OCI-LY3 (cell line): Measurements from ENCODE around the gene SRPK3.

ENCODE experiments used
- H2AFZ ChIP-seq: fragments of 200-600, 300-600 bp; shearing (Covaris generic); 2 replicates; pipeline ENCODE4 v1.6.0; 2014; ENCODE audit warnings: antibody characterized with exemption, low read depth, low read length
- H3K27ac ChIP-seq: fragments of 200-600, 300-600 bp; sonication (generic); 2 replicates; pipeline ENCODE4 v1.5.1; 2014; ENCODE audit warnings: mild to moderate bottlenecking, low read length, moderate library complexity, mixed read lengths
- H3K27me3 ChIP-seq: fragments of 200-600, 300-600 bp; sonication (generic); 2 replicates; pipeline ENCODE4 v1.6.1; 2014; ENCODE audit warnings: low read depth, low read length, mixed read lengths
- H3K36me3 ChIP-seq: fragments of 200-600, 300-600 bp; sonication (generic); replicated peaks from 2 replicates; pipeline ENCODE3; 2014; ENCODE audit warnings: low read depth, low read length, mixed read lengths
- H3K4me1 ChIP-seq: fragments of 300-600, 200-600 bp; sonication (generic); 2 replicates; pipeline ENCODE4 v1.6.1; 2014; ENCODE audit warnings: low read length, mixed read lengths
- H3K4me2 ChIP-seq: fragments of 200-600, 300-600 bp; sonication (generic); 2 replicates; pipeline ENCODE4 v1.6.1; 2014; ENCODE audit warnings: low read length, mixed read lengths
- H3K4me3 ChIP-seq: fragments of 300-600, 200-600 bp; sonication (generic); 2 replicates; pipeline ENCODE4 v1.5.1; 2014; ENCODE audit warnings: antibody characterized with exemption, mild to moderate bottlenecking, low read length, moderate library complexity
- H3K79me2 ChIP-seq: fragments of 300-600, 200-600 bp; shearing (Covaris generic); 2 replicates; pipeline ENCODE4 v1.6.1; 2014; ENCODE audit warnings: mild to moderate bottlenecking, low read length, mixed read lengths
- H3K9ac ChIP-seq: fragments of 300-600, 200-600 bp; shearing (Covaris generic); 2 replicates; pipeline ENCODE4 v1.6.0; 2014; ENCODE audit warnings: mild to moderate bottlenecking, low read length, moderate library complexity
- H3K9me3 ChIP-seq: fragments of 200-600, 300-600 bp; shearing (Covaris generic); 2 replicates; pipeline ENCODE4 v1.6.1; 2014; ENCODE audit warnings: low read length, mixed read lengths; ENCODE audit not compliant: insufficient read depth
- H4K20me1 ChIP-seq: fragments of 200-600, 300-600 bp; sonication (generic); 2 replicates; pipeline ENCODE4 v1.6.1; 2016; ENCODE audit warnings: low read length, mixed read lengths; ENCODE audit not compliant: insufficient read depth
- EZH2phosphoT487 ChIP-seq: fragments of 200-600 bp; shearing (Covaris generic); IDR thresholded peaks from 2 replicates; pipeline ENCODE4 v1.6.1; 2018; ENCODE audit warnings: antibody characterized with exemption, mixed run types, low read depth
- TF ChIP-seq, protein P1 (sequence below): fragments of 200-600, 300-600 bp; sonication (generic); IDR thresholded peaks from 2 replicates; pipeline ENCODE4 v1.5.1; 2014; ENCODE audit warnings: antibody characterized with exemption, low read length, low read depth

SRPK3 gene, protein sequence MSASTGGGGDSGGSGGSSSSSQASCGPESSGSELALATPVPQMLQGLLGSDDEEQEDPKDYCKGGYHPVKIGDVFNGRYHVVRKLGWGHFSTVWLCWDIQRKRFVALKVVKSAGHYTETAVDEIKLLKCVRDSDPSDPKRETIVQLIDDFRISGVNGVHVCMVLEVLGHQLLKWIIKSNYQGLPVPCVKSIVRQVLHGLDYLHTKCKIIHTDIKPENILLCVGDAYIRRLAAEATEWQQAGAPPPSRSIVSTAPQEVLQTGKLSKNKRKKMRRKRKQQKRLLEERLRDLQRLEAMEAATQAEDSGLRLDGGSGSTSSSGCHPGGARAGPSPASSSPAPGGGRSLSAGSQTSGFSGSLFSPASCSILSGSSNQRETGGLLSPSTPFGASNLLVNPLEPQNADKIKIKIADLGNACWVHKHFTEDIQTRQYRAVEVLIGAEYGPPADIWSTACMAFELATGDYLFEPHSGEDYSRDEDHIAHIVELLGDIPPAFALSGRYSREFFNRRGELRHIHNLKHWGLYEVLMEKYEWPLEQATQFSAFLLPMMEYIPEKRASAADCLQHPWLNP

DNA sequence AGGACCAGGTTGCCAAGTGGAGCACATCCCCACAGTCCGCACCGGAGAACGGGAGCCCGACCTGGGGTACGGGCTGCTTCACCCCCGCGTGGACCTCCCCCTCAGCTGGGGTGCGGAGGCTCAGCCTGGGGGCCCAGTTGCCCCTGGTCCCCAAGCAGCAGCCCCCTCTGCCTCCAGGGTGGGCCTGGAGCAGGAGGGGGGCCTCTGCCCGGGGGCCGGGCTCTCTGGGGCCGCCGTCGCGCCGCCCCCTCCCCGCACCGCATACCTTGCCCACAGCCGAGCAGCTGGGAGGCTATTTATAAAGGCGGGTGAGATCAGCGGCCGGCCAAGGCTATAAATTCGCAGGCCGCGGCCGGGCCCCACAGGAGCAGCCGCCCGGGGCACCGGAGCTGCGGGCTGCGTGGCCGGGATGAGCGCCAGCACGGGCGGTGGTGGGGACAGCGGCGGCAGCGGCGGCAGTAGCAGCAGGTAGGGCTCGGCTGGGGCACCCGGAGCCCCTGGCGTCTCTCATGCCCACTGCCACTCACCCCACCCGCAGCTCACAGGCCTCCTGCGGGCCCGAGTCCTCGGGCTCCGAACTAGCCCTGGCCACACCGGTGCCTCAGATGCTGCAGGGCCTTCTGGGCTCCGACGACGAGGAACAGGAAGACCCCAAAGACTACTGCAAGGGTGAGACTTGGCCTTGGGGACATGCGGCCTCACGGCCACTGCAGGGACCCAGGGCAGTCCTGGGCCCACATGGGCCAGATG is at the start of gene SRPK3:
Gene SRPK3, plus strand, starts transcription at position 364 of the 750 bp plus-strand sequence. Its CDS starts 46 bp downstream, at position 410.
- H3K79me2 ChIP-seq: no peaks in the 10 kb centered on the region
- no peak within 1 kb of the TSS for H2AFZ ChIP-seq
- no peak within 1 kb of the TSS for H3K4me3 ChIP-seq
- H3K27ac ChIP-seq: no peak within 1 kb of the TSS
- no peak within 1 kb of the TSS for H3K4me2 ChIP-seq
- H3K4me1 ChIP-seq: no peaks in the 10 kb centered on the region
- H3K27me3 ChIP-seq: no peaks in the 10 kb centered on the region
- TF ChIP-seq, protein P1, sequence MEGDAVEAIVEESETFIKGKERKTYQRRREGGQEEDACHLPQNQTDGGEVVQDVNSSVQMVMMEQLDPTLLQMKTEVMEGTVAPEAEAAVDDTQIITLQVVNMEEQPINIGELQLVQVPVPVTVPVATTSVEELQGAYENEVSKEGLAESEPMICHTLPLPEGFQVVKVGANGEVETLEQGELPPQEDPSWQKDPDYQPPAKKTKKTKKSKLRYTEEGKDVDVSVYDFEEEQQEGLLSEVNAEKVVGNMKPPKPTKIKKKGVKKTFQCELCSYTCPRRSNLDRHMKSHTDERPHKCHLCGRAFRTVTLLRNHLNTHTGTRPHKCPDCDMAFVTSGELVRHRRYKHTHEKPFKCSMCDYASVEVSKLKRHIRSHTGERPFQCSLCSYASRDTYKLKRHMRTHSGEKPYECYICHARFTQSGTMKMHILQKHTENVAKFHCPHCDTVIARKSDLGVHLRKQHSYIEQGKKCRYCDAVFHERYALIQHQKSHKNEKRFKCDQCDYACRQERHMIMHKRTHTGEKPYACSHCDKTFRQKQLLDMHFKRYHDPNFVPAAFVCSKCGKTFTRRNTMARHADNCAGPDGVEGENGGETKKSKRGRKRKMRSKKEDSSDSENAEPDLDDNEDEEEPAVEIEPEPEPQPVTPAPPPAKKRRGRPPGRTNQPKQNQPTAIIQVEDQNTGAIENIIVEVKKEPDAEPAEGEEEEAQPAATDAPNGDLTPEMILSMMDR: no peak
- TF ChIP-seq EZH2phosphoT487: no peak
- no peaks in the 10 kb centered on the region for H4K20me1 ChIP-seq
- no peaks in the 10 kb centered on the region for H3K36me3 ChIP-seq
- no peaks in the 10 kb centered on the region for H3K9me3 ChIP-seq
- H3K9ac ChIP-seq: no peak within 1 kb of the TSS

DNA sequence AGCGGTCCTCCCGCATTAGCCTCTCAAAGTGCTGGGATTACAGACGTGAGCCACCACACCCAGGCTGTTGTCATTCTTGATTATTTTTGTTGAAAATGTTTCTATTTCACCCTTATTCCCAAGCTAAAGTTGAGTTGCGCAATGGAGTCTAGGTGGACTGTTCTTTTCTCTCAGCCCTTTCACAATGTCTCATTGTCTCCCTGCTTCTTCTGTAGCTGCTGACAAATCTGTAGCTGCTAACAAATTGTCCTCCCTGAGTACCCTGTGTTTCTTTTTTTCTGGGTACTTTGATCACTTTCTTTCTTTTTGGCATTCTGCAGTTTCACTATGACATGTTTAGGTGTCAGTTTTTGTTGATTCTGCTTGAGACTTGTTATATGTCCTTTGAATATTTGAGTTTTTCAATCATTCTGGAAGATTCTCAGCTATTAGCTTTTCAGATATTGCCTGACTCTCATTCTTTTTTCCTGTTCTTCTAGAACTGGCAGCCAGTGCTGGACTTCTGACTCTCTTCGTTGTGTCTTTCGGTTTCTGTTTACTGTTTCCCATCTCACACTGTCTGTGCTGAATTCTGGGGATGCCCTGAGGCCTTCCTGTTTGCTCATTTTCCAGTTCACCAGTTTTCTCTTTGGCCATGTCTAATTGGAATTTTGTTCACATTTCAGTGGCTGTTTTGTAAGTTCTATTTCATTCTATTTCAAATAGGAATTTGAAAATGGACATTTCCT is 49.6 kb upstream of the SRPK3 start:
- Histone ChIP-seq H2AFZ (no peak overlapping the region), H3K79me2 (peaks cover 16% of the 10 kb centered on the region; the same call in 1 of the 2 replicates), H3K36me3 (peaks cover 26% of the 10 kb centered on the region), H3K27ac (no peak overlapping the region), H3K27me3 (no peaks in the 10 kb centered on the region), H3K9ac (no peak overlapping the region), H3K4me1 (peaks cover 28% of the 10 kb centered on the region), H4K20me1 (0 out of 2 replicates have a peak, but pooled peaks cover 2% of the 10 kb centered on the region), H3K9me3 (no peaks in the 10 kb centered on the region), H3K4me3 (no peak overlapping the region), H3K4me2 (no peak overlapping the region)
- no peak for TF ChIP-seq EZH2phosphoT487
- TF ChIP-seq, protein P1: no peak

DNA sequence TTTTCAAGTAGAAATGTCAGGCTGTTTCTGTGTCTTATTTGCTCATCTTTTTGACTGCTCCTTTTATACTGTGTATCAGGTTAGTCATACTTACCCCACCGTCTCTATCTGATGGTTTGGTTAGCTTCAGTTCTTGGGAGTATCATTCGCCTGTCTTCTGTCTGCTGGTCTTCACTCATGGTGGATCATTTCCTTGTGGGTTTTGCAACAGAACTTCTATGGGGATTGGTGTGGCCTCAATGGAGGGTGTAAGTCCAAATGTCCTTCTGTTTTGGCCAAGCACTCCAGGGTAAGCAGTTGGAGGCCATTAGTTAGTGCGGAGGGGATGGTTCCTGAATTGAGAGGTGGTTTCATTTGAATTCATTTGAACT is 49.0 kb upstream of the SRPK3 start:
- H3K9ac ChIP-seq: no peak overlapping the region
- no peak overlapping the region for H3K4me2 ChIP-seq
- no peak overlapping the region for H3K4me3 ChIP-seq
- H4K20me1 ChIP-seq: 0 out of 2 replicates have a peak, but pooled peaks cover 2% of the 10 kb centered on the region
- H2AFZ ChIP-seq: no peak overlapping the region
- no peaks in the 10 kb centered on the region for H3K27me3 ChIP-seq
- TF ChIP-seq, protein P1: no peak
- TF ChIP-seq EZH2phosphoT487: no peak
- no peak overlapping the region for H3K27ac ChIP-seq
- no peaks in the 10 kb centered on the region for H3K9me3 ChIP-seq
- H3K79me2 ChIP-seq: peaks cover 13% of the 10 kb centered on the region; the same call in 1 of the 2 replicates
- peaks cover 26% of the 10 kb centered on the region for H3K36me3 ChIP-seq
- H3K4me1 ChIP-seq: peaks cover 23% of the 10 kb centered on the region
